Ishikawa (cell line): ENCODE measurements around the gene NRCAM.

Experiments
- CREB1 ChIP-seq: IDR thresholded peaks from 2 replicates; pipeline ENCODE4 v1.6.1; 2012; ENCODE audit warnings: low read depth
- EP300 ChIP-seq: IDR thresholded peaks from 2 replicates; pipeline ENCODE4 v1.6.1; 2012; ENCODE audit warnings: borderline replicate concordance
- FOXM1 ChIP-seq: IDR thresholded peaks from 2 replicates; pipeline ENCODE4 v1.6.1; 2012; ENCODE audit warnings: low read depth, borderline replicate concordance
- RAD21 ChIP-seq: IDR thresholded peaks from 2 replicates; pipeline ENCODE4 v1.6.1; 2012; ENCODE audit warnings: low read depth
- YY1 ChIP-seq: IDR thresholded peaks from 2 replicates; pipeline ENCODE4 v1.6.1; 2012; ENCODE audit warnings: low read depth
- TF ChIP-seq, protein P1 (sequence below): IDR thresholded peaks from 2 replicates; pipeline ENCODE4 v1.6.1; 2012
- TF ChIP-seq, protein P2 (sequence below): IDR thresholded peaks from 2 replicates; pipeline ENCODE4 v1.6.1; 2012

DNA sequence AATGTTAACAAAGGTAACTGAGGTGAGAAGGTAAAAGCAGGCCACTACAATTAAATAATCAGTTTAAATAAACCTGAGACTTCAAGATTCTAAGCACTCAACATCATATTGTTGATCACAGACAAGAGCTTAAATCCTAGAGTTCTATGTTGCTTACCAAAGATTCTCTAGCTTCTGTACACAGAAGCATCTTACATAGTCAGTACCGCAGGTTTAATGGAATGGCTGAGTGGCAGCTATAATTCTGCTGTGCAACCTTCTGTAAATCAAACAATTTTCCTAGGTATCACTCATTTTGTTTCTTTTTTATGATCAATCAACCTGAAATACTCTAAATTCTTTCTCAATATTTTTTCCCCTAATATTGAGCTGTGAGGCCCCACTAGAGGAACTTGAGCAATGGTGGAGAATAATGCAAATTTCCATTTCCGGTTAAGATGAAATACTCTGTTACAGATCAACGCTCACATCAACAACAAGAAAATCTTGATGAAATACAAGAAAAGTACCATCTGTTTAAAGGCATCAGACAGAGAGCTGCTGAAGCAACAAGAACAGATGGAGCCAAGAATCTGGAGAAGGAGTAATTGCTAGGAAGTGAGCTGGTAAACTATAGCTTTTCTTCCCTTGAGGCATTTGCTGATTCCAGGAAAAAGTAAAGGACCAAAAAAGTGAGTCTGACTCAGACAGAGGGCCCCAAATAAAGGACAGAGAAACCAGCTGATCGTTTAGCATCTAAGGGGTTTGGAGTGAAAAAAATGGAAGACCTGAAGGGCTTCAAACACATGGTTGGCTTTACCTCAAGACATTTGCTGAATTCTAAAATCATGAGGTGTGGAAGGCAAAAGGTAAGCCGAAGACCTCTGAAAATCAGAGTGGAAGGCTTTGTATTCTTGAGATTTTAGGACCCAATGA, 47.1 kb upstream of the NRCAM start:
- TF ChIP-seq, protein P1, sequence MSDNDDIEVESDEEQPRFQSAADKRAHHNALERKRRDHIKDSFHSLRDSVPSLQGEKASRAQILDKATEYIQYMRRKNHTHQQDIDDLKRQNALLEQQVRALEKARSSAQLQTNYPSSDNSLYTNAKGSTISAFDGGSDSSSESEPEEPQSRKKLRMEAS, result no peak
- TF ChIP-seq CREB1 (no peak), YY1 (no peak), RAD21 (no peak), EP300 (no peak), FOXM1 (no peak)
- TF ChIP-seq, protein P2, sequence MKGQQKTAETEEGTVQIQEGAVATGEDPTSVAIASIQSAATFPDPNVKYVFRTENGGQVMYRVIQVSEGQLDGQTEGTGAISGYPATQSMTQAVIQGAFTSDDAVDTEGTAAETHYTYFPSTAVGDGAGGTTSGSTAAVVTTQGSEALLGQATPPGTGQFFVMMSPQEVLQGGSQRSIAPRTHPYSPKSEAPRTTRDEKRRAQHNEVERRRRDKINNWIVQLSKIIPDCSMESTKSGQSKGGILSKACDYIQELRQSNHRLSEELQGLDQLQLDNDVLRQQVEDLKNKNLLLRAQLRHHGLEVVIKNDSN, result no peak
